Right lobe of liver (tissue), 6 donors: ENCODE measurements around the gene SERP2. TPM values are rescaled to one million over a fixed set of nuclear protein-coding genes. Genes with fewer than 3 reads are reported as not detected.

Experiments
- ATAC-seq, 4 donors: fragments of 200-7000 bp; cut with Tn5 transposase; one replicate each; pipeline ENCODE4 v1.9.1; 2020; ENCODE audit warnings: mild to moderate bottlenecking in 4 of 4, moderate library complexity in 4 of 4
- DNase-seq, 3 donors: peaks; one replicate each; pipeline ENCODE4 v3.0.0-alpha.2; 2020
- H3K27ac ChIP-seq, 3 donors: fragments of 200-600 bp; one replicate each; pipeline ENCODE4 v1.8.0; 2022
- H3K27me3 ChIP-seq, 2 donors: fragments of 200-600 bp; one replicate each; pipeline ENCODE4 v1.8.0; 2022
- H3K36me3 ChIP-seq, 4 donors: fragments of 200-600 bp; sonication (generic) in 1 of 4; one replicate each; pipeline versions ENCODE4 v1.5.1 to v1.8.0; 2017 to 2022; ENCODE audit warnings: control low read depth in 1 of 4
- H3K4me1 ChIP-seq, 4 donors: fragments of 200-600 bp; sonication (generic) in 1 of 4; one replicate each; pipeline versions ENCODE4 v1.5.1 to v1.8.0; 2017 to 2022; ENCODE audit warnings: control low read depth in 1 of 4
- H3K4me3 ChIP-seq, 3 donors: fragments of 200-600 bp; one replicate each; pipeline ENCODE4 v1.8.0; 2022
- H3K9me3 ChIP-seq, 4 donors: fragments of 200-600 bp; sonication (generic) in 1 of 4; one replicate each; pipeline versions ENCODE4 v1.5.1 to v1.8.0; 2017 to 2022; ENCODE audit warnings: control low read depth in 1 of 4
- CTCF ChIP-seq, 4 donors: fragments of 200-600 bp in 3 of 4; fragments of 450-650 bp in 1 of 4; IDR thresholded peaks; one replicate each; pipeline versions ENCODE4 v1.5.1 to v1.8.0; 2016 to 2022; ENCODE audit warnings: antibody characterized with exemption in 4 of 4, mild to moderate bottlenecking in 2 of 4
- POLR2A ChIP-seq: fragments of 450-650 bp; IDR thresholded peaks from one replicate; pipeline ENCODE4 v1.6.1; 2017; ENCODE audit warnings: antibody characterized with exemption, mild to moderate bottlenecking
- WGBS: methylation state at CpG from one replicate; pipeline ENCODE4 v1.1.6; 2018; ENCODE audit warnings: low coverage, low lambda C conversion rate; ENCODE audit not compliant: insufficient coverage; ENCODE audit errors: missing lambda C conversion rate; 5-methylcytosine and 5-hydroxymethylcytosine counted together
- intact Hi-C, 2 donors: fragments of 100-400 bp; cut with DNase I; formaldehyde crosslinking; loops; one replicate each; pipeline versions ENCODE4 v1.11.2 to v1.14.1; 2022
- total RNA-seq, 6 experiments: library from RNA; depleted of rRNA in 2 of 6; stranded (reverse); fragments of >200 nt in 2 of 6; fragmentation: NEBNext Ultra II Directional in 3 of 6; extraction: Animal tissue kit (Norgen Biotek cat#: 25700) in 3 of 6; gene quantifications; one replicate each; pipeline versions ENCODE4 v1.1.0 to v1.2.4, GENCODE V29; 2016 to 2023
- donor health status: DM: no; HTN: yes; CAD: no.
- donor health status: DM: no; HTN: no; CAD: no.
- donor health status: DM: no; HTN: no; CAD: no.
- donor health status: DM: no; HTN: yes; CAD: no.
- donor health status: DM: no; HTN: yes; CAD: no.

The SERP2 gene
- total RNA-seq, 6 experiments from 2014 or later = 2.1 to 9.0 (median 2.8) TPM

DNA sequence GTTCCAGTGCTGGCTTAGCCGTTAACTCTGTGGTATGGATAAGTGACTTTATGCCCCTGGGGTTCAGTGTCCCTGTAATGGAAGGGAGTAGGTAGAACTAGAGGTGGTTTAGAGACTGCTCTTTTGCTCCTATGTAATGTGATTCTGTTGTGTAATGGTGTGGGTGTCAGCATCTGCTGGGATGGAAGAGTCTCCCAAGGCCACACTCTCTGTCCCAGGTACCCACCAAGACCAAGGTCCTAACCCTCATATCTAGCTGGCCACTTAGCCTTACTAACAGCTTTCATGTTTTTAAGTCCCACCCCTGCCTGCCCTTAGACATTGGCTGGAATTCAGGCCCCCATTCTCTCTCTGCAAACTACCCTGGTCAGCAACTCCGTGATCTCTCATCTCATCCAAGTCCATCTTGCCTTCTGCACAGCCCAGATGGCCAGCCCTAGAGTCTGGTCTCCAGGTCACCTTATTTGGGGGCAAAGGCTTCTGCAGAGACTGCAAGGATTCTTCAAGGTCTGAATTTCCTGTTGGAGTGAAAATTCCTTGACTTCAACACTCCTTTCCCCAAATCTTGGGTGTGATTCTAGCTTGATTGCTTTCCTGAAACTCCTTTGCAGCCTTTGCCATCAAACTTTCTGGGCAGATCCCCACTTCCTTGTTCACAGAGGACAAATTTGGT lies 48.4 kb downstream of the SERP2 start:
- H3K36me3 ChIP-seq = no peaks in the 10 kb centered on the region
- DNase-seq (peak in 1 of 3 donors; percentile 17), ATAC-seq (no peak)
- no peaks in the 10 kb centered on the region for H3K27me3 ChIP-seq
- WGBS = 91% methylated on average over 2 of the region's 2 CpGs
- no peaks in the 10 kb centered on the region for H3K4me1 ChIP-seq
- no peak overlapping the region for H3K27ac ChIP-seq
- no peaks in the 10 kb centered on the region for H3K9me3 ChIP-seq
- no peak overlapping the region for H3K4me3 ChIP-seq
- intact Hi-C loops = no loop called here
- TF ChIP-seq CTCF (IDR thresholded peaks at IDR 0.05) (no peak), POLR2A (no peak)

DNA sequence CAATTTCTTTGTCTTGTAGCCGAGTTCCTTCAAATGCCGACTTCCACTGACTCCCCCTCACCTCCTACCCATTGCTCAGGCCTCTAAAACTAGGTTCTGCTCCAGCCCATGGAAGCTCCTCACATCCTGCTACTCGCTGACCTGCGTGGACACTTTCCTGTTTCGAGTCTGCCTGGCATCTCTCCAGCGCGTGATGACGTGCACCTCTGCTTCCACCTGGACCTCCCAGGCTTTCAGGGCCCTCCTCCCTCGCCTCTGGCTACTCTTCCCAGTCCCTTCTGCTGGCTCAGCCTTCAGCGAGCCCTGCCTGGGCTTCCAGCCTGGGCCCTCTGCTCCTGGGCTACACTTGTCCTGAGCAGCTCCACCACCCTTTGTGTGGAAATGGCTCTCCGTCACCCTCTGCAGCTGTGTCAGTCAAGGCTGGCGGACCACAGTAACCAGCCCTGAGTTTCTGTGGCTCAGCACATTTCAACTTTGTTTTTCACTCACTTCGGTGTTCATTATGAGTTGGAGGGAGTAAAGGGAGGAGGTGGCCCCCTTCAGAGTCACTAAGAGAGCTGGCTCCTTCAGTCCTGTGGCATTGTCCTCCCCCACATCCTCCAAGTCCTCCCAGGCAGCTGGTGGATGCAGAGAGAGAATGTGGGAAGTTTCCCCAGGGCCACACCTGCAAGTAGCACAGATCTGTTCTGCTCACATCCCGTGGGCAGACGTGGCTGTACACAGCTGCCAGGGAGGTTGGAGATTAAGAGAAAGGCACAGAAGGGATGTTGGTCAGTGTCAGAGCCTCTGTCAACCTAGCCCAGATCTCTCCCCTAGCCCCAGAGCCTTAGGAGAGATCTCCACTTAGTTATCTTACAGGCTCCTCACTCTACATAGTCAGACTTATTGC lies 49.4 kb downstream of the SERP2 start:
- Histone ChIP-seq H3K27me3 (no peaks in the 10 kb centered on the region), H3K4me3 (no peak overlapping the region), H3K27ac (no peak overlapping the region), H3K36me3 (no peaks in the 10 kb centered on the region), H3K9me3 (no peaks in the 10 kb centered on the region), H3K4me1 (no peaks in the 10 kb centered on the region)
- TF ChIP-seq POLR2A (no peak), CTCF (IDR thresholded peaks at IDR 0.05) (no peak)
- peak in 1 of 3 donors; percentile 37 for DNase-seq
- intact Hi-C loops = no loop called here
- ATAC-seq = no peak
- WGBS = 77% methylated on average over 12 of the region's 15 CpGs

GRCh38 chr13:44423824-44424223 lies 50.2 kb downstream of the SERP2 start:
- no peak for DNase-seq
- TF ChIP-seq CTCF (IDR thresholded peaks at IDR 0.05) (no peak), POLR2A (no peak)
- Histone ChIP-seq H3K27me3 (no peaks in the 10 kb centered on the region), H3K36me3 (no peaks in the 10 kb centered on the region), H3K4me3 (no peak overlapping the region), H3K9me3 (no peaks in the 10 kb centered on the region), H3K27ac (no peak overlapping the region), H3K4me1 (no peaks in the 10 kb centered on the region)
- intact Hi-C loops = no loop called here
- WGBS = 91% methylated on average over 5 of the region's 5 CpGs
- ATAC-seq = no peak

DNA sequence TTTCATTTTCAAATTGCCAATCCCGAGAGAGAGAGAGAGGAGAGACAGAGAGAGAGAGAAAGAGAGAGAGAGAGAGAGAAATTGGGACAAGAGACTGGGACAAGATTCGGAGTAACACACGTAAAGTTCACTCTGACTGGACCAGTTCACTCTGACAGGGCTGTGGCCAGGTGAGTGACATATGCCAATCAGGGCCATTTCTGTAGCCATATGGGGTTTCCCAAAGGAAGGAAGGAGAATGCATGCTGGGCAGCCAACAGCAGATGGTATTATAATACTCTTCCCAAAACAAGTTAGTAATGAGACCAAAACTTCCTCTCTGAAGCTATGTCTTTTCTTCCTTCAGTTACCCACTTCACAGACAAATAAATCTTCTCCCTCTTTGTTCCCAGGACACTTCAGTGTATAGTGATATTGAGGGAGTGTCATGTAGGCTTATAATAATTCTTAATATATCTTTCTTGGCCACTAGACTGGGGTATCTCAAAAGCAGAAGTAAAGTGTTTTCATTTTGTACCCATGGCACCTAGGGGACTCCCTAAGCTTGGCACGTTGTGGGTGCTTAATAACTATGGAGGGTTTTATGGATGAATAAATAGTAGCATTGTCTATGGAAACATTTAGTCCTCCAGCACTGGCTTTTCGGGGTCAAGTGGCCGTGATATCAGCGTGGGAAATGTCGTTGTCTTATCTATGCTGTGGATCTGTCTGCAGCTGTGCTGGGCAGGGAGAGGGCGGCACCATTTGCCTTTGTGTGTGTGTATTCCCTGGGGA lies 51.6 kb downstream of the SERP2 start:
- intact Hi-C loops = no loop called here
- 60% methylated on average over 6 of the region's 9 CpGs for WGBS
- DNase-seq (no peak), ATAC-seq (no peak)
- Histone ChIP-seq H3K4me1 (no peaks in the 10 kb centered on the region), H3K4me3 (no peak overlapping the region), H3K27ac (no peak overlapping the region), H3K27me3 (no peaks in the 10 kb centered on the region), H3K9me3 (no peaks in the 10 kb centered on the region), H3K36me3 (no peaks in the 10 kb centered on the region)
- TF ChIP-seq POLR2A = no peak
- no peak for TF ChIP-seq CTCF (IDR thresholded peaks at IDR 0.05)
